HTR-8/SVneo (cell line): ENCODE results near the gene PARD6G.
"Not testable (repeated sequence)": the region's sequence is repeated elsewhere in the genome, so short reads cannot be mapped to it uniquely, and the experiment has no call there.

Experiments
- DNase-seq: peaks from one replicate; pipeline ENCODE4 v3.0.0; 2011; ENCODE audit warnings: low spot score, mixed read lengths; ENCODE audit not compliant: insufficient read length
- FAIRE-seq: peaks from 2 replicates; lab custom pipeline; 2011; peaks lifted over from hg19 to GRCh38; lab: Jason Lieb, UNC

The PARD6G gene

DNA sequence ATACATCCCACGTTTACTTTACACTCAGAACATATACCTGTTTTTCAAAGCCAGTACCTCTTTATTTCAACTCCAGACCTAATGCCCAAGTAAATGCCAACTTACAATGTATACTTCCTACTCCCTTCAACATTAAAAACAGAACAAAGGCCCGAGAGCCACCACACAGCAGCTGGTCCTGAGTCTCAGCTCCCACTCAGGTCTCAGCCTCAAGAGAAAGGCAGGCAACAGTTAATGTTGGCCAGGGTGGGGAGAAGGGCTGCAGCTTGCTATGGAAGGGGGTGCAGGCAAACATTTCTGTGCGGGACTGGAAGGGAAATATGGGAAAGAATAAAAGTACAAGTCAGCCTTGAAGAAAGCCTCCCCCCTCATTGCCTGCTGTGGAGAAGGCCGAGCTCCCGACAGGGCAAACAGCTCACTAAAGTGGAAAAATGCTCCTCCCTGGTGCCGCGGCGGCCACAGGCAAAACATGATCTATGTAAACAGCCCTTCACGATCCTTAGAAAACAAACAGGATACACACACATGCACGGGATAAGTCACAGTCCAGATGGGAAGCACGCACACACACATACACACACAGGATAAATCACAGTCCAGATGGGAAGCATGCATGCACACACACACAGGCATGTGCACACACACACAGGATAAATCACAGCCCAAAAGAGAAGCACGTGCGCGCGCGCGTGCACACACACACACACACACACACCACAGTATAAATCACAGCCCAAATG lies 70.8 kb downstream of the PARD6G start:
- FAIRE-seq, result no peak
- DNase-seq, result no peak

DNA sequence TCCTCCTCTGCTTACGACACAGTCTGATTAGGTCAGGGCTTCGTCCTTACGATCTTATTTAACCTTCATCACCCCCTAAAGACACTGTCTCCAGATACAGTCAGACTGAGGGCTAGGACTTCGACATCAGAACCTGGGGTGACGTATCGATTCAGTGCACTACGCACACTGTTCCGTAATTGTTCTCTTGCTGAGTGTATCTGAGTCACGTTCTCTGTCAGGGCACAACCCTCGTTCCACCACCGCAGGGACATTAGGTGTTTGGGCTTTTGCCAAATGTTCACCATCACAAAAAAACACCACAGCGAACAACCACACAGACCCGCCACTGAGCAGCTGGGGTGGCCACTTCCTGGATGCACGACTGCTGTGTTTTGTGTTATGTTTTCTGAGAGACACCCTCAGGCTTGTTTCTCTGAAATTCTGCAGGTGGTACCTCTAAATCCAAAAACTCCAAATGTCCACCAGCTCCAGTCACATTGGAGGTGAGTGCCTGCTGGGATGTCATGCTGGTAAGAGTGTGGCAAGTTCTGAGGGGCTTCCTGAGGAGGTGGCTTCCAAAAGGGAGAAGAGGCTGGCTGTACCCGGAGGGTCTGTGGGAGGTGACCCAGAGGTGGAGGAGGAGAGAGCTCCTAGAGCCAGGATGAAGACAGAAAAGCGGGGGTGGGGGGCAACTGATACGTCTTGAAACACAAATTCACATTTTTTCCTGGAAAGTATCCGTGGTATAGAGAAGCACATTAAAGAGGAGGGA lies 71.7 kb downstream of the PARD6G start:
- DNase-seq, result no peak

DNA sequence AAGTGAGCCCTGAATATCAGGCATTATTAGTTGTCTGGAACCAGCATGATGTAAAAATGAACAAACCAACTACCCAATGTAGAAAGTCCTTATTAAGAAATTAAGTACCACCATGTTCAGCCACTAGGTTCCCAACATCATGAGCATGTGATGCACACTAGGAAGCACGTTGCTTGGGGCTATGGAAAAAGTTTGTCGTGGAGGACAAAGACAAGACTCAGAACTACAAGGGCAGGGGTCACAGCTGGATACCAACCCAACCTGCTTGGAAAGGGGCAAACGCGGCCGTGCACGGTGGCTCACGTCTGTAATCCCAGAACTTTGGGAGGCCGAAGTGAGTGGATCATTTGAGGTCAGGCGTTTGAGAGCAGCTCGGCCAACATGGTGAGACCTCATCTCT lies 74.3 kb downstream of the PARD6G start:
- DNase-seq, result no peak
- FAIRE-seq, result no peak

More for the DNA sequence above, 71.7 kb downstream of the PARD6G start:
- no peak for FAIRE-seq

DNA sequence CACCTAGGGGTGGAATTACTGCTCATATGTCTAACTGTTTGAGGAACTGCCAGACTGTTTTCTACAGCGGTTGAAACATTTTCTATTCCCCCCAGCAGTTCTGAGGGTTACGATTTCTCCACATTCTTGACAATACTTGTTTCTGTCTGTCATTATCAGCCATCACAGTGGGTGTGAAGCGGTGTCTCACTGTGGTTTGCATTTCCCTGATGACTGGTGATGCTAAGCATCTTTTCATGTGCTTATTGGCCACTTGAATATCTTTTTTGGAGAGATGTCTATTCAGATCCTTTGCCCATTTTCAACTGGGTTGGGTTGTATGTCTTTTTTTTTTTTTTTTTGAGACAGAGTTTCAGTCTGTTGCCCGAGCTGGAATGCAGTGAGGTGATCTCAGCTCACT lies 75.3 kb downstream of the PARD6G start:
- FAIRE-seq (no peak), DNase-seq (no peak)

DNA sequence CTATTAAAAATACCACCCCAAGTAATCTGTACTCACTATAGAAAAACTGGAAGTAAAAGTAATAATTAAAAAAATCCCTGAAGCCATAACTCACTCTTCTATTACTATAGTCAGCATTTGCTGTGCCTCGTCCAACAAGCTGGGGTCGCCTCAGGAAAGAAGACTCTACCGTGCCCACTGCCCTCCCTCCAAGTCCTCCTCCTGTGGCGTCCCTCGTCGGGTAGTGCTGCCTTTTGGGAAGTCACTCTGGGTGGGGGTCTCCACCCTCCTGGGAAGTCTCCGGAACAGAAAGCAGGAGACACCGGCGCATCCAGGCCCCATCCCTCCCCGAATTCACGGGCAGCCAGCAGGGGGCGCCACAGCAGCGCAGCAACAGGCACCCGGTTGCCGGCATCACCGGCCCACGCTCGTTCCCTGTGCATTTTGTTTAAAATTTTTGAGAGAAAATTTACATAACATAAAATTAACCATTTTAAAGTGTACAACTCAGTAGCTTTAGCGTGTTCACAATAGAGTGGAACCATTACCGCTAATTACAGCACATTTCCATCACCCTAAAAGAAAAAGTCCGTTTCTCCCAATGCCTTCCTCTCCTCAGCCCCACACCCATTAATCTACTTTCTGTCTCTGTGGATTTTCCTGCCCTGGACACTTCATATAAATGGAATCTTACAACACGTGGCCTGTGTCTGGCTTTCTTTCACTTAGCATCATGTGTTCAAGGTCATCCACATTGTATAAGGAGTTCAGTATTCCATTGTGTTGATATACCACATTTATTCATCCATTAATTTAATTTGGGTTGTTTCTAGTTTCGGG lies 76.1 kb downstream of the PARD6G start:
- FAIRE-seq (no peak), DNase-seq (no peak)

DNA sequence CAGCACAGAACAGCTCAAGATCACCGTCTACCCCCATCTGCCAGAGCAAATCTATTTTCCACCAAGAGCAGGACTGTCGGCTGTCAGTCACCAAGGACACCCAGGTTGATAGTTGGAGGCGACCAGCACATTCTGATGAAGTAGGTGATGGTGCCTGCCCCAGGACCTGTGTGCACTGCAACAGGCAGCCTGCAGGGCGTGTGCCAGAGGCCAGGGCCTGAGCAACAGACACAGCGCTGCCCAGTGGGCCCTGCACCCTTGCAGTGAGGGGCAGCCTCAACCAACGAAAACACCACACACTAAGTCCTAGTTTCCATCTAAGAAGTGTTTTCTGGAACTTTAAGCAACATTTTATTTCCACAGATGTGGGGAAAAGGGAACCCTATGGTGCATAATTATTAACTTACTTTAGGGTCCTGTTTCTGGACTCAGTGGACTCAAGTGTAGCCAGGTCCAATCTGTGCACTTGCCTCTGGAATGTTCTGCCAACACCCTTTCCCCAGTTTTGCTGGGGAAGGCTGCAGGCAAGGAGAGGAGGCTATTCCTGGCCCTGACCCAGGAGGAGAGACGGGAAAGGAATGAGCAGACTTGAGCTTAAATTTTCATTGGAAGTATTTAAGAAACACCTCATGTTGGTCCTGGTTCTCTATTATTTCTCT lies 76.8 kb downstream of the PARD6G start:
- FAIRE-seq, result no peak
- DNase-seq, result no peak

DNA sequence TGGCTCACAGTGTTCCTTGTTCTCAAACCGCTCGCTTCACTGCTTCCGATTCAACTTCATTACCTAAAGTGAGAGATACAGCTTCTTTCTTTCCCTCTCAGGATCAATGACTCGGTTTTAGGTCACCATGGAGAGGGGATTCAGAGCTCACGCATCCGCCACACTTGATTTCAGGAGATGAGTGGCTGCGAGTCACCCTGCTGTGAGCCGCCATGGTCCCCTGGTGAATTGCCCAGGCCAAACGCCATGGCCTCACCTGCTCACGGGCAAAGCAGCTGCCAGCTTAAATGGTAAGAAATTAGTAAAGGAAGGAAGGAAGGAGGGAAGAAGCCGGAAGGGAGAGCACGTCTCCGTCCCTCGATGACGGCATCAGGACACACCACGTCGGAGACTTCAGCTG lies 77.7 kb downstream of the PARD6G start:
- FAIRE-seq (no peak), DNase-seq (no peak)

DNA sequence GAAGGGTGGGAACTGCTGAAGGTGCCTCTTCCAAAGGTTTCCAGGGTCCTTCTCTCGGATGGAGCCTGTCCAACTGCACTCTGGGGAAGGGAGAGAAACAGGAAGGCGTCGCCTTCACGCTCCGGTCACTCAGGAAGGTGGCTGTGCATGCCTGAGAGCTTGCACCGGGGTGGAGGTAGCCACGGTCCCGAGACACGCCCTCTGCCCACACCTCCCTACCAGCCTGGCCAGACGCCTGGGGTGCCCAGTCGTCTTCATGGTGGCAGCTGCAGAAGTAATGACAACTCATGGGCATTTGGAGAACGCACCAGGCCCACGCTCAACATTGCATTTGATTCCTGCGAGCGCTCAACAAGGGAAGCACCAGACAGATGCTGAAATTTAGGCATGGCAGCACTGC lies 78.3 kb downstream of the PARD6G start:
- FAIRE-seq, result no peak
- DNase-seq, result no peak

DNA sequence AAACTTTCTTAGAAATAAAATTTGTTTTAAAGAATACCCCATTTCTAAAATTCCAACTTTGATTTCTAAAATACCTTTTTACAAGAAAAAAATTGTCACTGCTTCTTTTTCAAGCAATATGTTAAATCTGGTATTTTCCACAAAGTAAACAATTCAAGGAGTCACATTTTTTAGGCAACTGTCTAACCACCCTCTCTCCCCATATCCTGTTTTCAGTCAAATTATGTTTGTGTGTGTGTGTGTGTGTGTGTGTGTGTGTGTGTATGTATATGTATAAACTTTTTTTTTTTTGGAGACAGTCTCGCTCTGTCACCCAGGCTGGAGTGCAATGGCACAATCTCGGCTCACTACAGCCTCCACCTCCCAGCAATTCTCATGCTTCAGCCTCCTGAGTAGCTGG lies 79.0 kb downstream of the PARD6G start:
- DNase-seq (no peak), FAIRE-seq (no peak)

DNA sequence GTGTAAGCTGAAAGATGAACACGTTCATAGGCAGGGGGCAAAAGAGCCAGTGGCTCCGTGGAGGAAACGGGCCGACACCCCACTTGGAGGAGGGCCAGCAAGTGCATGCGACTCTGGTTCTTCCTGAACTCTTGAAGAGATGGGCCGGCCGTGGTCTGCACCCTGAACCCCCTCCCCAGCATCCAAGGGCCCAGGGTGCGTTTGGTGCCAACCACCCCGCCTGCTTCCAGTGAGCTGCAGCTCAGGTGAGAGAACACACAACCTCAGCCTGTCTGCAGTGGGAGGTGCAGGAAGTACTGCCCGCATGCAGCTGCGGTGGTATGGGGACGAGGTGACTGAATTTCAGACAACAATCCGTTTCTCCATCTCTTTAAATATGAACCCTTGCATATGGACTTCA lies 79.4 kb downstream of the PARD6G start:
- no peak for DNase-seq
- FAIRE-seq, result no peak

DNA sequence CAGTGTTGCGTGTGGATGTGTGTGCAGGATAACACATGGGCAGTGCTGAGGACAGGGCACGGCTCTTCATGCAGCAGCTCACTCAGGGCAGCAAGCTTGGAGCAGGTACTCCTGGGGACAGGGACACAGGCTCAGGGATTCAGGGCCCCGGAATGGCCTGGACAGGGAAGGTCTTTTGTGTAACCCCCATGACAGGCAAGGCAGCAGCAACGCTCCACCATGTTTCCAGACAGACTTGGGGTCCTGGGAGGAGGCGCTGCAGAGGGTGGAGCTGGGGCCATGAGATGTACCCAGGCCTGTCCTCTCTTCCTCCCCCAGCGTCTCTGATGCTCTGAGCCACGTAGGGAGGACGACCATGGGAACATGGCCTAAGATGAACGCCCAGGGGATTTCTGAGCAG lies 80.0 kb downstream of the PARD6G start:
- FAIRE-seq (no peak), DNase-seq (no peak)

DNA sequence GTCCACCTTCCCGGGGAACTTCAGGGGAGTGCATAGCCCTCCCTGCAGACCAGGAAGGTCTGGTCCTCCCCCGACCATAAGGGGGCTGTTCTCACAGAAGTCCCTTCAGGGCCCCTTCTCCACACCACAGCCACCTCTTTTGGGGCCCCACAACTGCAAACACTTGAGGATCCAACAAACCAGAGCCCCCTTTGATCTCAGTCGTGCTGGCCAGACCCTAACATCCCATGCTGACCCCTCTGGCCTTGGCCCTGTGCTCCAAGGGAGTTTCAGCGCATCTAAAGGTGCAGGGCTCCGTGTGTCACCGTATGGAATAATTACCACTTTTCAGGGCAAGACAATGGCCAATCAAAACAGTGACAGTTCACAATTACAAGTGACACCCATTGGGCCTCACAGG lies 80.6 kb downstream of the PARD6G start:
- FAIRE-seq (no peak), DNase-seq (no peak)

DNA sequence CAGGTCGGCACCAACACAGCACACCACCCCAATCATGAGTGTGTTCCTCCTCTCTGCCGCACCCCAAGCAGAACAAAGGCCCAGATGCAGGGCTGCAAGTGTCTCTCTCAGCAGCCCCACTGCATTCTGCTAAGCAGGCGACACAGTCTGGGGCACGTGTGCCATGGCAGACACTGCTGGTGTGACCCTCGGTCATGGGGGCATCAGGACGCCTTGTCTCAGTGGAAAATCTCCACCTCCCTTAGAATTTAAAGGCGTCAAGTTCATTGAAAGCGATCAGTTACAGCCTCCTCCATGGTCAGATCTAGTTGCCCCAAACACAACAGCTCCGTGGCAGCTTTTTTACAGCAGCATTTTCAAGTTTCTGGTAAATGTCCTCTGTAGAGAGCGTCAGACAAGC lies 81.1 kb downstream of the PARD6G start:
- DNase-seq, result no peak
- FAIRE-seq, result no peak

DNA sequence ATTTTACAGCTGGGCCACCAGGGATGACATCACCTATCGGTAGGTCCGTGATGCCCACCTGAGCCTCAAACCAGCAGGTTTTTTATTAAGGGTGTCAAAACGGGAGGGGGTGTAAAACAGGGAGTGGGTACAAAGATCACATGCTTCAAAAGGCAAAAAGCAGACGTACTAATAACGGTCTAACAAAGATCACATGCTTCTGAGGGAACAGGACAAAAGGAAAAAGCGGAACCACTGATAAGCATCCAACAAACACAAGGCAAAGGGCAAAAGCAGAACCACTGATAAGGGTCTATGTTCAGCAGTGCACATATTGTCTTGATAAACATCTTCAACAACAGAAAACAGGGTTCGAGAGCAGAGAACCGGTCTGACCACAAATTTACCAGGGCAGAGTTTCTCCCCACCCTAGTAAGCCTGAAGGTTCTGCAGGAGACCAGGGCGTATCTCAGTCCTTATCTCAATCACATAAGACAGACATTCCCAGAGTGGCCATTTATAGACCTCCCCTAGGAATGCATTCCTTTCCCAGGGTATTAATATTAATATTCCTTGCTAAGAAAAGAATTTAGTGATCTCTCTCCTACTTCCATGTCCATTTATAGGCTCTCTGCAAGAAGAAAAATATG lies 82.5 kb downstream of the PARD6G start:
- FAIRE-seq, result not testable (repeated sequence)

DNA sequence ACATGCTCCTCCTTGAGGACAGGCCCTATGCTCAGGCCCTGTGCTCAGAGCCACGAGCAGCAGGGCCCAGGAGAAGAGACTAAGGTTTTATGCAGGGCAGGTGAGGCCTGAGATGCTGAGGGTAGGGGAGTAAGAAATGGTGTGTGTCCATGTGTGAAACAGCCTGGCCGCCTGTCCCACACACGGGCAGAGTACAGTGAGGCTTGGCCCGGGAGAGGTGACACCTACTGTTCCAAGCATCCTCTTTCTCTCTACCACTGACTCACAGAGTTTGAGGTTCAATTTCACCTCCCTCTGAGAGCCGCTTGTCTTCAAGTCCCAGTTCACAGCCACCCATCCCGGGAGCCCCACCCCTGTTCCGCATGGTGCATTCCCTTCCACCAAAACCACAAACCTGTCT lies 84.1 kb downstream of the PARD6G start:
- DNase-seq (no peak), FAIRE-seq (no peak)

More for the DNA sequence above, 82.5 kb downstream of the PARD6G start:
- not testable (repeated sequence) for DNase-seq

DNA sequence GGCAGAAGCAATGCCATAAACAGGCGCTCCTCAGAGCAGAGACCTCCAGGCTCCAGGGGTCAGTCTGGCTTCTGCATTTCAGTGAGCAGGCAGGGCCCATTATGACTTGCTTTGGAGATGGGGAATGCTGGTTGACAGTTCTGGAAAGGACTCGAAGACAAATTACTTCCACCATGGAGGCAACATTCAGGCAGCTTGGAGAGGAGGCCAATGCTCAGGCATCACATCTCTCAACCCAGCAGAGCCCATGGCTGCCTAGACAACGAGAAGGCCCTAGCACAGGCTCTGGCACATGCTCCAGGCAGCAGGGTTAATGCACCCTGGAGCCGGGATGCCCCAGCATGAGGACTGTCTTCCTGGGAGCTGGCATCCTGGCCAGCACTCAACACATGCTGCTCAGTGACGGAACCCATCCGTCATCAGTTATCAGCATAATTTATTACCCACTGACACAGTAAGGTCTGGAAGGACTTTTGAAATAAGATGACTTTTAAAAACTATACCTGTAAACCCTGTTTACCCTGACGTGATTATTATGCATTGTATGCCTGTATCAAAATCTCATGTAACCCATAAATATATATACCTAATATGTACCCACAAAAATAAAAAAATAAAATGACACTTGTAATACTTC lies 85.4 kb downstream of the PARD6G start:
- DNase-seq, result no peak
- no peak for FAIRE-seq

DNA sequence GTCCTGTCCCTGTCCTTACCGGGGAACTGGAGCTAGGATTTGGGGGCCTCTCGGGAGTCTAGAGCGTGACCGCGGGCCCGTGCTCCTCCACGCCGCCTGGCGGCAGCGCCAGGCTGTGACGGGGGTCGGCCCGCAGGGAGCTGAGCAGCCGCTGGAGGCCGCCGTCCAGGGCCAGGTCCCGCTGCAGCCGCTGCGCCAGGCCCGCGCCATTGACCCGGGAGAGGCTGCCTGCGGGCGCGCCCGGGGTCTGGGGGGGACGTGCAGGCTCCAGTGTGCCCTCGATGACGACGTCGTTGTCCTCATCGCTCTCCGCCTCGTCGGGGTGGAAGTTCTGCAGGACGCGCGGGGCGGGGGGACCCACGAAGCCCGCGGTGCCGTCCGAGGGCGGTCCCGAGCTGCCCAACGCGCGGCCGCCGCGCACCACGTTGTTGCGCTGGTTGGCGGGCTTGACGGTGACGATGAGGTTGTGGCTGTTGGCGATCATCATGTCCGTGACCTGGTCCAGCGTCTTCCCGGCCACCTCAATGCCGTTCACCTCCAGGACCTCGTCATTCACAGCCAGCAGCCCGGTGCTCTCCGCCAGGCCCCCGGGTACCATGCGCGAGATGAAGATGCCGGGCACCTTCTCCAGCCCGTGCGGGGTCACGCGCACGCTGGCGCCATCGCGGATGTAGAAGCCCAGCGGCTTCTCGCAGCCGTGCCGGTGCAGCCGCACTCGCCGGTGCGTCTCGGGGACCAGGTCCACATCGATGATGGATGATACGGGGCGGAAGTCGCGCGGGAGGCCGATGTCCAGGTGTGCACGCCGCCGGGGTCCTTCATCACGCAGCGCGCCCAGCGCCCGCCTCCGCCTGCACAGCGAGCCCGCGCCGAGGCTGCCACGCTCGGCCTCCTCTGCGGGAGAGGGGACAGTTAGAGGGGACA lies 87.3 kb downstream of the PARD6G start:
- FAIRE-seq (no peak), DNase-seq (no peak)

DNA sequence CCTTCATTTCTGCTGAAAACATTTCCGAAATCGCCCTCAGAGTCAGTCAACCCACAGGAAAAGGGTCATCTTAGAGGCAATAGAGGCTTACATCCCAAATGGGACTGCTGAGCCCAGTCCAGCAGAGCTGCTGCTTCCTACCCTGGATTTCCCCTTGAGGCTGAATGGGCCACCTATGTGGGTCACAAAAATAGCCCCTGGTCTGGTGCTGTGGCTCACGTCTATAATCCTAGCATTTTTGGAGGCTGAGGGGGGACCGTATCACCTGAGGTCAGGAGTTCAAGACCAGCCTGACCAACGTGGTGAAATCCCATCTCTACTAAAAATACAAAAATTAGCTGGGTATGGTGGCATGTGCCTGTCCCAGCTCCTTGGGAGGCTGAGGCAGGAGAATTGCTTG lies 88.9 kb downstream of the PARD6G start:
- no peak for FAIRE-seq

More for the DNA sequence above, 88.9 kb downstream of the PARD6G start:
- no peak for DNase-seq
